Activated CD4-positive, alpha-beta T cell treated with anti-CD3 and anti-CD28 coated beads for 48 hours (primary cell): ENCODE data around the gene TECPR2.

Experiments used
- DNase-seq: peaks from one replicate; pipeline ENCODE4 v3.0.0-alpha.2; 2020

The TECPR2 gene

GRCh38 chr14:102479107-102479506, 116.4 kb downstream of the TECPR2 start:
- DNase-seq = no peak

GRCh38 chr14:102479777-102480176, 117.0 kb downstream of the TECPR2 start:
- no peak for DNase-seq

- no peak for DNase-seq
Observed at GRCh38 chr14:102481371-102481770, 118.6 kb downstream of the TECPR2 start.

- DNase-seq = no peak
Observed at GRCh38 chr14:102481791-102482238, 119.1 kb downstream of the TECPR2 start.

GRCh38 chr14:102484316-102484715, 121.6 kb downstream of the TECPR2 start:
- DNase-seq = no peak

GRCh38 chr14:102485693-102486512, 123.2 kb downstream of the TECPR2 start:
- DNase-seq = no peak

- DNase-seq = no peak
Observed at GRCh38 chr14:102486513-102487203, 123.9 kb downstream of the TECPR2 start.

GRCh38 chr14:102487204-102487577, 124.5 kb downstream of the TECPR2 start:
- DNase-seq = no peak

GRCh38 chr14:102490456-102490855, 127.7 kb downstream of the TECPR2 start:
- no peak for DNase-seq

- no peak for DNase-seq
Observed at GRCh38 chr14:102491366-102491765, 128.6 kb downstream of the TECPR2 start.

GRCh38 chr14:102491786-102492530, 129.2 kb downstream of the TECPR2 start:
- DNase-seq = no peak

- no peak for DNase-seq
Observed at GRCh38 chr14:102492531-102492910, 129.8 kb downstream of the TECPR2 start.

- DNase-seq = no peak
Observed at GRCh38 chr14:102493096-102493495, 130.4 kb downstream of the TECPR2 start.

- no peak for DNase-seq
Observed at GRCh38 chr14:102493585-102493984, 130.8 kb downstream of the TECPR2 start.

GRCh38 chr14:102495491-102496330, 133.0 kb downstream of the TECPR2 start:
- DNase-seq = no peak

GRCh38 chr14:102496331-102496691, 133.6 kb downstream of the TECPR2 start:
- DNase-seq = no peak

GRCh38 chr14:102496958-102497744, 134.4 kb downstream of the TECPR2 start:
- DNase-seq = no peak

GRCh38 chr14:102497998-102498677, 135.4 kb downstream of the TECPR2 start:
- DNase-seq = no peak

GRCh38 chr14:102498678-102499265, 136.0 kb downstream of the TECPR2 start:
- no peak for DNase-seq

- no peak for DNase-seq
Observed at GRCh38 chr14:102499401-102500157, 136.8 kb downstream of the TECPR2 start.
